ENCODE results near the gene NOS1AP.
"Not testable (repeated sequence)": the region's sequence is repeated elsewhere in the genome, so short reads cannot be mapped to it uniquely, and the experiment has no call there.

Gene NOS1AP

DNA sequence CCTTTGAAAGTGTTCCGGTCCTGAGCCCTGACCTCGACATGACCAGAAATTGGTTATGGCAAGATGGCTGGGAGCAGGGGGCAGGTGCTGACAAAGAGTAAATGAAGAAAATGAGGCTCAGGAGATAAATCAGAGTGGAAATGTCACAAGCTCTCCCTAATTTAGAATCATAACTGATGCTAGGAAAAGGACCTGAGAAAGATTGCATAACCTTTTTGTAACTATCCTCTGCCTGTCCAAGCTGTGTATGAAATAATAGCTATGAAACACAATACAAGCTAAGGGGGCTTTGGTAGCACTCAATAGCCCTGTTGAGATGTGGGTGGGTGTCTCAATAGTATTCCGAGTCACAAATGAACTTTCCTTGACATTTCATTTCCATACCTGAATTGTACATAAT, 12.9 kb upstream of the NOS1AP start:
- H3K27ac ChIP-seq = no peak overlapping the region
- no peaks in the 10 kb centered on the region for H3K27me3 ChIP-seq
- H3K36me3 ChIP-seq = no peaks in the 10 kb centered on the region
- H3K4me3 ChIP-seq (ENCODE audit: low read depth in 1 of 2, low read length in 1 of 2) = no peak overlapping the region
- TF ChIP-seq, protein P1, sequence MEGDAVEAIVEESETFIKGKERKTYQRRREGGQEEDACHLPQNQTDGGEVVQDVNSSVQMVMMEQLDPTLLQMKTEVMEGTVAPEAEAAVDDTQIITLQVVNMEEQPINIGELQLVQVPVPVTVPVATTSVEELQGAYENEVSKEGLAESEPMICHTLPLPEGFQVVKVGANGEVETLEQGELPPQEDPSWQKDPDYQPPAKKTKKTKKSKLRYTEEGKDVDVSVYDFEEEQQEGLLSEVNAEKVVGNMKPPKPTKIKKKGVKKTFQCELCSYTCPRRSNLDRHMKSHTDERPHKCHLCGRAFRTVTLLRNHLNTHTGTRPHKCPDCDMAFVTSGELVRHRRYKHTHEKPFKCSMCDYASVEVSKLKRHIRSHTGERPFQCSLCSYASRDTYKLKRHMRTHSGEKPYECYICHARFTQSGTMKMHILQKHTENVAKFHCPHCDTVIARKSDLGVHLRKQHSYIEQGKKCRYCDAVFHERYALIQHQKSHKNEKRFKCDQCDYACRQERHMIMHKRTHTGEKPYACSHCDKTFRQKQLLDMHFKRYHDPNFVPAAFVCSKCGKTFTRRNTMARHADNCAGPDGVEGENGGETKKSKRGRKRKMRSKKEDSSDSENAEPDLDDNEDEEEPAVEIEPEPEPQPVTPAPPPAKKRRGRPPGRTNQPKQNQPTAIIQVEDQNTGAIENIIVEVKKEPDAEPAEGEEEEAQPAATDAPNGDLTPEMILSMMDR (IDR thresholded peaks at IDR 0.05) = no peak
- peaks cover 5 to 7% of the 10 kb centered on the region in 2 experiments for H3K4me1 ChIP-seq (ENCODE audit: control insufficient read depth in 1 of 2, insufficient read depth in 1 of 2, low read depth in 1 of 2, low read length in 1 of 2)
- H3K9me3 ChIP-seq = no peaks in the 10 kb centered on the region

DNA sequence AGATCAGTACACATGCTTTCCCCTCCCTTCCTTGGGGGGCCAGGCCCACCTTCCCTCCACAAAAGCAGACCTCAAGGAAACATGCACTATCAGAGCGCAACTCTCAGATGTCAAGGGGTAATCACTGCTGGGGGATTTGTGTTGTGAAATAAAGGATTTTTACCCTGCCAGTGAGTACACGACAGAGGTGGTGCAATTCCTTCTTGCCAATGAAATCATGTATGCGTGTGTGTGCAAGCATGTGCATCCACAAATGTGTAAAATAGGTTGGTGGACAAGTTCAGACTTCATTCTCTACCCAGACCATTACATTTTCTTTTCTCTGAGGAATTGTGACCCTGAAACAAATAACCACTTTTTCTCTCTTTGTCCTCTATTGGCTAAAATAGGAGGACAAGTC, 9.8 kb upstream of the NOS1AP start:
- H3K4me1 ChIP-seq (ENCODE audit: control insufficient read depth in 1 of 2, insufficient read depth in 1 of 2, low read depth in 1 of 2, low read length in 1 of 2) = peaks cover 5 to 7% of the 10 kb centered on the region in 2 experiments

DNA sequence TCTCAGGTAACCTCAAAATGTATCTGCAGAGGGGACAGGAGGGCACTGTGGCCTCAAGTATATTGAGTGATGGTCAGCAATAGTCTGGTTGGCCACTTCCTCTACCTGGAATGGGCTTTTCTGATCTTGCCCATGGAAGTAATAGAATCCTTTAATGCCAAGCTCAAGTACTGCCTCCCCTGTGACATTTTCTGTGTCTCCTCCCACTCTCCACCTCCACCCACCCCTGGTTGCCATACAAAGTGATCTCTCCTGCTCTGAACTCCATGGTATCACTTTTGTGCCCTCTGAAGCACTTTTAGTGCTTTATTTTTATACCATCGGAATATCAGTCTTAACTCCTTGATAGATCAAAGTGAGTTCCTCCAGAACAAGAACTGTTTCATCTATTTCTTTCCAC, 9.2 kb upstream of the NOS1AP start:
- no peak overlapping the region for H3K27ac ChIP-seq
- TF ChIP-seq, protein P1 (IDR thresholded peaks at IDR 0.05) = no peak
- no peaks in the 10 kb centered on the region for H3K27me3 ChIP-seq
- H3K4me1 ChIP-seq (ENCODE audit: control insufficient read depth in 1 of 2, insufficient read depth in 1 of 2, low read depth in 1 of 2, low read length in 1 of 2) = peaks cover 7 to 9% of the 10 kb centered on the region in 2 experiments
- H3K4me3 ChIP-seq (ENCODE audit: low read depth in 1 of 2, low read length in 1 of 2) = no peak overlapping the region
- no peaks in the 10 kb centered on the region for H3K36me3 ChIP-seq
- H3K9me3 ChIP-seq = no peaks in the 10 kb centered on the region

More for the DNA sequence above, 9.8 kb upstream of the NOS1AP start:
- Histone ChIP-seq H3K36me3 (no peaks in the 10 kb centered on the region), H3K27ac (no peak overlapping the region), H3K9me3 (no peaks in the 10 kb centered on the region), H3K27me3 (no peaks in the 10 kb centered on the region), H3K4me3 (ENCODE audit: low read depth in 1 of 2, low read length in 1 of 2) (no peak overlapping the region)
- TF ChIP-seq, protein P1 (IDR thresholded peaks at IDR 0.05) = no peak

DNA sequence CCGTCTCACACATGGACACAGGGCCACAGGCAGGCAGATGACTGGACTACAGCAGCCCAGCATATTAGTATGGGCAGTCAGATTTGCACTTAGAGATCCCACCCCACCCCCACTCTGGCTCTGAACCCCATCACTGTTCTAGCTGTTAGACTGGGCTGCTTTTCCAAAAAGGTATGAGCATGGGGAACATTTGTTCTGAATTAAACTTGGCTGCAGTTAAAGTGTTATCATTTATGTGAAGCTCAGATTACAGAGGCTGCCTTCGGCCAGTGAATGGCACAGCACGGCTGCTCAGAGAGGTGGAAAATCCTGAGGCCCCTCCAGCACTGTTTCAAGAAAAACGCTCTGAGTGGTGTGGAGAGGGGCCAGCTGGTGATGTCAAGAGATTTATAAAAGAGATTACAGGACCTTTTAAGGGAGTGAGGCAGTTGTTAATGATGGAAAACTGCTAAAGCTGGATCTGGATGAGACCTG, 6.9 kb upstream of the NOS1AP start:
- no peaks in the 10 kb centered on the region for H3K9me3 ChIP-seq
- H3K36me3 ChIP-seq = no peaks in the 10 kb centered on the region
- no peak overlapping the region for H3K4me3 ChIP-seq (ENCODE audit: low read depth in 1 of 2, low read length in 1 of 2)
- TF ChIP-seq, protein P1 (IDR thresholded peaks at IDR 0.05) = no peak
- H3K27ac ChIP-seq = no peak overlapping the region
- H3K27me3 ChIP-seq = no peaks in the 10 kb centered on the region
- peaks cover 7 to 10% of the 10 kb centered on the region in 2 experiments for H3K4me1 ChIP-seq (ENCODE audit: control insufficient read depth in 1 of 2, insufficient read depth in 1 of 2, low read depth in 1 of 2, low read length in 1 of 2)

DNA sequence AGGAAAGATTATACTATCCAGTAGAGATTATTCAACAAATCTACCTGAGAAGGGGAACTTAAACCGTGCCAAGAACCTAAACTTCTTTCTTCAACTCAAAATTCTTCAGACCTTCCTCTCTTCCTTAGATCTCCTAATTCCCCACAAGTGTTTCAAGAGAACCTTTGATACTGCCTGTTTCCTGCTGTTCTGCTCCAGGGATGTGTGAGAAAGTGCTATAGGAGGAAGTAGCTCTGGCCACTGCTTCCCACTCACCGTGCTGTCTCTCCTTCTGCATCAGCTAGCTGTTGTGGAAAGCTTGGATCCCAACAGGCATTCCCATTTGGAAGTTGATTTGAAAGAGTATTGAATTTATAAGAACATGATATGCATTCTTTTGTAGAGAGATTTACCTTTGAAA, 4.5 kb upstream of the NOS1AP start:
- peaks cover 14 to 16% of the 10 kb centered on the region in 2 experiments for H3K4me1 ChIP-seq (ENCODE audit: control insufficient read depth in 1 of 2, insufficient read depth in 1 of 2, low read depth in 1 of 2, low read length in 1 of 2)
- no peak overlapping the region for H3K4me3 ChIP-seq (ENCODE audit: low read depth in 1 of 2, low read length in 1 of 2)
- H3K27ac ChIP-seq = no peak overlapping the region
- no peaks in the 10 kb centered on the region for H3K36me3 ChIP-seq
- peaks cover 10% of the 10 kb centered on the region for H3K27me3 ChIP-seq
- H3K9me3 ChIP-seq = no peaks in the 10 kb centered on the region
- TF ChIP-seq, protein P1 (IDR thresholded peaks at IDR 0.05) = no peak

DNA sequence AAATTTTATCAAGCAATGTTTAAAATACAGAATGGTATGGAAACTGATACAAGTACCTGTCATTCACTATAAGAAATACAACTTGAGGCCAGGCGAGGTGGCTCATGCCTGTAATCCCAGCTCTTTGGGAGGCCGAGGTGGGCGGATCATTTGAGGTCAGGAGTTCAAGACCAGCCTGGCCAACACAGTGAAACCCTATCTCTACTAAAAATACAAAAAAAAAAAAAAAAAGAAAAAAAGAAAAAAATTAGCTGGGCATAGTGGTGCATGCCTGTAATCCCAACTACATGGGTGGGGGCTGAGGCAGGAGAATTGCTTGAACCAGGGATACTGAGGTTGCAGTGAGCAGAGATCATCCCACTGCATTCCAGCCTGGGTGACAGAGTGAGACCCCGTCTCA, 2.7 kb upstream of the NOS1AP start:
- H3K27ac ChIP-seq; H3K4me3 ChIP-seq (ENCODE audit: low read depth in 1 of 2, low read length in 1 of 2); H3K36me3 ChIP-seq; H3K9me3 ChIP-seq: not testable (repeated sequence)
- Histone ChIP-seq H3K27me3 (peaks cover 29% of the 10 kb centered on the region), H3K4me1 (ENCODE audit: control insufficient read depth in 1 of 2, insufficient read depth in 1 of 2, low read depth in 1 of 2, low read length in 1 of 2) (peaks cover 21% of the 10 kb centered on the region in 2 experiments)
